K562 (cell line): ENCODE measurements around the gene USP37. TPM values are rescaled to one million over a fixed set of nuclear protein-coding genes. Genes with fewer than 3 reads are reported as not detected.
A peak's percentile ranks its signal among the peaks of the same experiment; 100 is the strongest.

ENCODE experiments used
- EP300 ChIP-seq: IDR thresholded peaks from 2 replicates; pipeline ENCODE4 v1.6.1; 2012; ENCODE audit warnings: low read length, improper control_type of control experiment
- ETV5 ChIP-seq: sonication (generic); formaldehyde crosslinking; IDR thresholded peaks from 2 replicates; pipeline ENCODE4 v1.4.0; 2020; ENCODE audit warnings: low read depth, mild to moderate bottlenecking, missing genetic modification reagents
- FUS ChIP-seq: fragments of 200-400 bp; formaldehyde crosslinking; optimal IDR thresholded peaks from 2 replicates; pipeline ENCODE3; 2017; ENCODE audit warnings: low read depth, low read length
- GTF2F1 ChIP-seq: IDR thresholded peaks from 2 replicates; pipeline ENCODE4 v1.6.1; 2011; ENCODE audit warnings: low read depth, low read length, improper control_type of control experiment
- HDAC3 ChIP-seq: fragments of 450-650 bp; IDR thresholded peaks from 2 replicates; pipeline ENCODE4 v1.6.1; 2018; ENCODE audit warnings: borderline replicate concordance, mild to moderate bottlenecking, moderate library complexity; ENCODE audit not compliant: partially characterized antibody
- HMGN3 ChIP-seq: IDR thresholded peaks from 2 replicates; pipeline ENCODE4 v1.6.1; 2011; ENCODE audit warnings: borderline replicate concordance, low read depth, mild to moderate bottlenecking, mixed read lengths, low read length; ENCODE audit not compliant: insufficient read length; ENCODE audit errors: extremely low read depth
- IRF2 ChIP-seq: sonication (generic); formaldehyde crosslinking; IDR thresholded peaks from 2 replicates; pipeline ENCODE4 v1.8.1; 2022; ENCODE audit warnings: mild to moderate bottlenecking, missing genetic modification reagents
- KAT7 ChIP-seq: sonication (generic); formaldehyde crosslinking; IDR thresholded peaks from 2 replicates; pipeline ENCODE4 v1.8.0; 2022; ENCODE audit warnings: missing genetic modification reagents, mild to moderate bottlenecking, borderline replicate concordance
- KDM5B ChIP-seq: fragments of 200-600 bp; sonication (generic); IDR thresholded peaks from 2 replicates; pipeline ENCODE4 v1.6.1; 2012; ENCODE audit warnings: low read depth, mild to moderate bottlenecking, moderate library complexity, low read length, control low read depth, inconsistent platforms; ENCODE audit not compliant: insufficient replicate concordance
- MCM3 ChIP-seq: fragments of 450-650 bp; IDR thresholded peaks from 2 replicates; pipeline ENCODE4 v1.6.1; 2016
- NR2C1 ChIP-seq, 2 experiments: fragments of 450-650 bp; IDR thresholded peaks; 2 replicates each; pipeline ENCODE4 v1.6.1; 2017; ENCODE audit warnings: mild to moderate bottlenecking in 2 of 2, antibody characterized with exemption in 1 of 2, inconsistent platforms in 1 of 2, missing compliant biosample characterization in 1 of 2, missing genetic modification characterization in 1 of 2
- PHB ChIP-seq: fragments of 250-450 bp; sonication (Bioruptor Pico); IDR thresholded peaks from 2 replicates; pipeline ENCODE4 v1.5.0; 2021
- PPARD ChIP-seq: fragments of 250-450 bp; sonication (Bioruptor Pico); IDR thresholded peaks from 2 replicates; pipeline ENCODE4 v1.8.0; 2022; ENCODE audit warnings: inconsistent platforms, mild to moderate bottlenecking, moderate library complexity
- SIX5 ChIP-seq, 2 experiments: IDR thresholded peaks; 2 replicates each; pipeline ENCODE4 v1.6.1; 2011; ENCODE audit warnings: low read length in 2 of 2, borderline replicate concordance in 1 of 2, low read depth in 1 of 2, mild to moderate bottlenecking in 1 of 2, moderate library complexity in 1 of 2; ENCODE audit not compliant: insufficient read depth in 1 of 2
- SMAD1 ChIP-seq: fragments of 150-350 bp; IDR thresholded peaks from 2 replicates; pipeline ENCODE4 v1.6.1; 2014; ENCODE audit warnings: low read length, low read depth; ENCODE audit not compliant: partially characterized antibody
- SMARCE1 ChIP-seq: fragments of 450-650 bp; IDR thresholded peaks from 2 replicates; pipeline ENCODE4 v1.7.1; 2016; ENCODE audit warnings: mild to moderate bottlenecking
- SNRNP70 ChIP-seq: fragments of 200-400 bp; formaldehyde crosslinking; optimal IDR thresholded peaks from 2 replicates; pipeline ENCODE3; 2017; ENCODE audit warnings: low read depth, low read length
- TAL1 ChIP-seq: fragments of 450-650 bp; IDR thresholded peaks from 2 replicates; pipeline ENCODE4 v1.6.1; 2016; ENCODE audit warnings: mild to moderate bottlenecking
- TCF7 ChIP-seq: sonication (generic); IDR thresholded peaks from 2 replicates; pipeline ENCODE4 v1.6.1; 2016; ENCODE audit warnings: antibody characterized with exemption, borderline replicate concordance
- THRAP3 ChIP-seq: fragments of 450-650 bp; IDR thresholded peaks from 2 replicates; pipeline ENCODE4 v1.6.1; 2016; ENCODE audit warnings: mild to moderate bottlenecking, inconsistent platforms, borderline replicate concordance
- ZNF699 ChIP-seq: fragments of 250-450 bp; sonication (Bioruptor Pico); IDR thresholded peaks from 2 replicates; pipeline ENCODE4 v1.8.0; 2021; ENCODE audit warnings: mild to moderate bottlenecking, moderate library complexity; ENCODE audit not compliant: insufficient replicate concordance
- ZNF778 ChIP-seq: fragments of 450-650 bp; formaldehyde crosslinking; IDR thresholded peaks from 2 replicates; pipeline ENCODE4 v1.4.0; 2020; ENCODE audit warnings: mild to moderate bottlenecking, moderate library complexity
- ZZZ3 ChIP-seq: fragments of 450-650 bp; IDR thresholded peaks from 2 replicates; pipeline ENCODE4 v1.6.1; 2016; ENCODE audit warnings: antibody characterized with exemption, mild to moderate bottlenecking, moderate library complexity
- polyA plus RNA-seq, 8 experiments: library from polyadenylated mRNA; depleted of rRNA in 4 of 8; stranded (reverse) in 5 of 8; unstranded in 3 of 8; fragments of >200 nt; fragmentation: Nextera tagmentation in 2 of 8; fragmentation: Illumina TruSeq in 1 of 8; extraction: Ambion mirVana in 2 of 8; extraction: Trizol in 1 of 8; gene quantifications; 2 replicates each; pipeline versions ENCODE4 v1.2.1 to v1.2.3, GENCODE V29; 2011 to 2014; ENCODE audit warnings: inconsistent platforms in 1 of 8, missing spikeins in 1 of 8
- total RNA-seq, 7 experiments: library from RNA; depleted of rRNA in 6 of 7; stranded (reverse); fragments of >200 nt in 6 of 7; fragmentation: Illumina TruSeq in 2 of 7; extraction: Trizol in 2 of 7; gene quantifications; 2 replicates each; pipeline versions ENCODE4 v1.2.1 to v1.2.3, GENCODE V29; 2011 to 2021; ENCODE audit warnings: low replicate concordance in 1 of 7
- TF ChIP-seq, protein P1 (sequence below): fragments of 250-450 bp; sonication (Bioruptor Pico); IDR thresholded peaks from 2 replicates; pipeline ENCODE4 v1.9.0; 2021; ENCODE audit warnings: mild to moderate bottlenecking, inconsistent platforms
- TF ChIP-seq, protein P2 (sequence below): fragments of 250-450 bp; sonication (Bioruptor Pico); IDR thresholded peaks from 2 replicates; pipeline ENCODE4 v1.8.0; 2021; ENCODE audit warnings: moderate library complexity, mild to moderate bottlenecking, inconsistent platforms
- TF ChIP-seq, protein P3 (sequence below): fragments of 450-650 bp; IDR thresholded peaks from 2 replicates; pipeline ENCODE4 v1.6.1; 2016; ENCODE audit warnings: antibody characterized with exemption

The USP37 gene
- total and polyA plus RNA-seq, 9 of the 15 experiments (the other 6 are each of a cell fraction or from before 2014, with no cell fraction given): 2.0 to 14.2 (median 8.5) TPM

DNA sequence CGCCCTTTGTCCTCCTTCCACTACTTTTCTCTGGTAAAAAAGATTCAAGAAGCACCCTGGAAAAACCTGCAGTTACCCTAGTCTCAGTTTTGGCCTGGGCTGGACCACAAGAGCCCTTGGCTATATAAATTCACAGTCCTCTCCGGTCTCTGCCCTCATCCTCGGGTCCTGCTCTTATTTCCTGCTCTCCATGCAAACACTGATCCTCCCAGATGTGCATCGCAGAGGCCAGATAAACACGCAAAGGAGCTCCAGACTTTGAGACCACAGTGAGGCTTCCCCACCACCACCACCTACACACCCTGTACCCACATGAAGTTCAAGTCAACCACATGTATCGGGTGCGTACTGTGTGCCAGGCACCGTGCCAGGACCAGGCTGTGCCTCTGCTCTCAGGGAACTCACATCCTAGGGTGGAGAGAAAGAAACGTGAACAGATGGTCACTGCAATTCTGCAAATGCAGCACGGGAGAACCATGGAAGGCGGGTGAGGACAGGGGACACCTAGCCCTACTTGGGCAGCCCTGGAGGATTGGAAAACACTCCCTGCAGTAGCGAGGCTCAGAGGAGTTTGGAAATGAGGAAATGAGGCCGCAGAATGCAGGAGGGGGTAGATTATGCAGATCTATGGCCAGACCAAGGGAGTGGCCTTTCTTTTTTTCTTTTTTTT, 161.1 kb downstream of the USP37 start (continued):
- no peak for TF ChIP-seq HMGN3
- 0 out of 2 replicates have a peak, but pooled peaks have one; percentile 9 for TF ChIP-seq TCF7
- TF ChIP-seq SNRNP70: peak; percentile 80
- no peak for TF ChIP-seq NR2C1 (IDR thresholded peaks at IDR 0.05)
- TF ChIP-seq NR2C1 (tag; IDR thresholded peaks at IDR 0.05): no peak
- no peak for TF ChIP-seq GTF2F1
- TF ChIP-seq ZNF778 (CRISPR knock-in tag): no peak
- TF ChIP-seq TAL1: peak; percentile 5; the same call in 1 of the 2 replicates
- no peak for TF ChIP-seq SMAD1
- TF ChIP-seq FUS: no peak
- TF ChIP-seq EP300: 0 out of 2 replicates have a peak, but pooled peaks have one; percentile 20
- TF ChIP-seq, protein P1, sequence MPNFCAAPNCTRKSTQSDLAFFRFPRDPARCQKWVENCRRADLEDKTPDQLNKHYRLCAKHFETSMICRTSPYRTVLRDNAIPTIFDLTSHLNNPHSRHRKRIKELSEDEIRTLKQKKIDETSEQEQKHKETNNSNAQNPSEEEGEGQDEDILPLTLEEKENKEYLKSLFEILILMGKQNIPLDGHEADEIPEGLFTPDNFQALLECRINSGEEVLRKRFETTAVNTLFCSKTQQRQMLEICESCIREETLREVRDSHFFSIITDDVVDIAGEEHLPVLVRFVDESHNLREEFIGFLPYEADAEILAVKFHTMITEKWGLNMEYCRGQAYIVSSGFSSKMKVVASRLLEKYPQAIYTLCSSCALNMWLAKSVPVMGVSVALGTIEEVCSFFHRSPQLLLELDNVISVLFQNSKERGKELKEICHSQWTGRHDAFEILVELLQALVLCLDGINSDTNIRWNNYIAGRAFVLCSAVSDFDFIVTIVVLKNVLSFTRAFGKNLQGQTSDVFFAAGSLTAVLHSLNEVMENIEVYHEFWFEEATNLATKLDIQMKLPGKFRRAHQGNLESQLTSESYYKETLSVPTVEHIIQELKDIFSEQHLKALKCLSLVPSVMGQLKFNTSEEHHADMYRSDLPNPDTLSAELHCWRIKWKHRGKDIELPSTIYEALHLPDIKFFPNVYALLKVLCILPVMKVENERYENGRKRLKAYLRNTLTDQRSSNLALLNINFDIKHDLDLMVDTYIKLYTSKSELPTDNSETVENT: no peak
- TF ChIP-seq PHB: no peak
- TF ChIP-seq KAT7 (CRISPR knock-in tag): 0 out of 2 replicates have a peak, but pooled peaks have one; percentile 71
- TF ChIP-seq, protein P2, sequence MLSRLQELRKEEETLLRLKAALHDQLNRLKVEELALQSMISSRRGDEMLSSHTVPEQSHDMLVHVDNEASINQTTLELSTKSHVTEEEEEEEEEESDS (CRISPR knock-in tag): no peak
- TF ChIP-seq MCM3: no peak
- TF ChIP-seq PPARD: no peak
- TF ChIP-seq ETV5 (CRISPR knock-in tag): 0 out of 2 replicates have a peak, but pooled peaks have one; percentile 46
- no peak for TF ChIP-seq THRAP3
- TF ChIP-seq IRF2: no peak
- peak; percentile 62 for TF ChIP-seq KDM5B
- TF ChIP-seq, protein P3, sequence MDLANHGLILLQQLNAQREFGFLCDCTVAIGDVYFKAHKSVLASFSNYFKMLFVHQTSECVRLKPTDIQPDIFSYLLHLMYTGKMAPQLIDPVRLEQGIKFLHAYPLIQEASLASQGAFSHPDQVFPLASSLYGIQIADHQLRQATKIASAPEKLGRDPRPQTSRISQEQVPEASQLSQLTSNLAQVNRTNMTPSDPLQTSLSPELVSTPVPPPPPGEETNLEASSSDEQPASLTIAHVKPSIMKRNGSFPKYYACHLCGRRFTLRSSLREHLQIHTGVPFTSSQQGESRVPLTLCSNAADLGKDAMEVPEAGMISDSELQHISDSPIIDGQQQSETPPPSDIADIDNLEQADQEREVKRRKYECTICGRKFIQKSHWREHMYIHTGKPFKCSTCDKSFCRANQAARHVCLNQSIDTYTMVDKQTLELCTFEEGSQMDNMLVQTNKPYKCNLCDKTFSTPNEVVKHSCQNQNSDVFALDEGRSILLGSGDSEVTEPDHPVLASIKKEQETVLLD: no peak
- no peak for TF ChIP-seq SIX5 (IDR thresholded peaks at IDR 0.05; ENCODE audit: borderline replicate concordance in 1 of 2, insufficient read depth in 1 of 2, low read depth in 1 of 2, low read length in 2 of 2)
- no peak for TF ChIP-seq HDAC3
- TF ChIP-seq ZZZ3: no peak
- TF ChIP-seq ZNF699 (CRISPR knock-in tag): no peak
- TF ChIP-seq SMARCE1: peak; percentile 18; the same call in 1 of the 2 replicates
